HG02870 (cell line): ENCODE data around the gene FGF8.
"Not testable (repeated sequence)": the region's sequence is repeated elsewhere in the genome, so short reads cannot be mapped to it uniquely, and the experiment has no call there.

Experiments used
- ATAC-seq: cut with Tn5 transposase; IDR thresholded peaks from one replicate; pipeline ENCODE4 v1.9.1; 2021; ENCODE audit warnings: mild to moderate bottlenecking, moderate library complexity; ENCODE audit not compliant: unreplicated experiment

Gene FGF8, protein sequence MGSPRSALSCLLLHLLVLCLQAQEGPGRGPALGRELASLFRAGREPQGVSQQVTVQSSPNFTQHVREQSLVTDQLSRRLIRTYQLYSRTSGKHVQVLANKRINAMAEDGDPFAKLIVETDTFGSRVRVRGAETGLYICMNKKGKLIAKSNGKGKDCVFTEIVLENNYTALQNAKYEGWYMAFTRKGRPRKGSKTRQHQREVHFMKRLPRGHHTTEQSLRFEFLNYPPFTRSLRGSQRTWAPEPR

DNA sequence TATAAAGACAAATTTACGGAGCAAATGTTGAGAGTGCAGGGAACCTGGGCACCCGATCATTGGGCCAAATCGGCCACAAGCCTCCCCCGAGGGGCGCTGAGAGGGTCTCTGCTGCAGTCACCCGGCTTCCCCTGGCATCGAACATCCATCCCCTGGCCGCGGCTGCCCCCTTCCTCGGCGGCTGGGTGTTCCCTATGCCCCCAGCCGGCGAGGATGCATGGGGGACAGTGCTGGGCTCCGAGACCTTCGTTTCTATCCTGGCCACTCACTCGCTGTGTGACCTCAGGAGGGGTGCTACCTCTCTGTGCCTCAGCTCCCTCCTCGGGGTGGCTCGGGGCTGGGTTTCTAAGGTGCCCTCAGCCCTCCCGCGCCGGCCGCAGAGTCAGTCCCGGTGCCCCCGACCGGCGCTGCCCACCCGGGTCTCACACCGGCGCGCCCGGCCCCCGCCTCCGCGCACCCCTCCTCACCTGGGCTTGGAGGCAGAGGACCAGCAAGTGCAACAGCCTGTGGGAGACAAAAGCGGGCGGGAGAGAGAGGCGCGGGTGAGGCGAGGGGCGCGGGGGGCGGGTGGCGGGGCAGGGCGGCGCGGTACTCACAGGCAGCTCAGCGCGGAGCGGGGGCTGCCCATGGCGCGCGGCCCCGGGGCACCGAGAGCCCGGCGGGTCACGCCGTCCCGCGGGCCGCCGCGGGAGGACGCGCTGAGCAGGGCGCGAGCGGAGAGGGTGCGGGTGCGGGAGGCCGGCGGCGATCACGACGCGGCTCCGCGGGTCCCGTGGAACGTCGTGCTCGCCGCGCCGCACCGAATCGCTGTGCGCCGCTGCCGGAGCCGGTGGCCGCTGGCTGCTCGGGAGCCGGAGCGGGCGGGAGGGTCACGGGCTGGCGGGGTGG lies at the start of gene FGF8:
FGF8 (minus strand) TSS at position 842 of the 888 bp plus-strand sequence; CDS start at position 628, 214 bp downstream.
- ATAC-seq, result no peak

DNA sequence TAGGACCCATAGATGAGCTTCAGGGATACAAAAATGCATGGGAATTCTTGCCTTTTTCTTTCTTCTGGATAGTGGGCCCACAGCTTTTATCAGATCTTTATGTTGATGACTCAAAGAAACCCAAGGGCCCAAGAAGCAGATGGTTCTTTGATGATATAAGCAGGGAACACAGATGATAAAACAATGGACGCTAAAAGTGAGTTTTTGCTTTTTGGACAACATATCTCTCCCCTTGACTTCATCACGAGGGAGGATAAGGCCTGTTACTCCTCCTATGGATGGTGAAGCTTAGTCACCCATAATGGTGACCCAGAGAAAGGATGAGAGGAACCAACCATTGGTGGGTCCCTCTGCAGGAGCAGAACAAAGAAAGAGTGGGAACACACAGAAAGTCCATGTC lies 48.8 kb upstream of the FGF8 start:
- no peak for ATAC-seq

DNA sequence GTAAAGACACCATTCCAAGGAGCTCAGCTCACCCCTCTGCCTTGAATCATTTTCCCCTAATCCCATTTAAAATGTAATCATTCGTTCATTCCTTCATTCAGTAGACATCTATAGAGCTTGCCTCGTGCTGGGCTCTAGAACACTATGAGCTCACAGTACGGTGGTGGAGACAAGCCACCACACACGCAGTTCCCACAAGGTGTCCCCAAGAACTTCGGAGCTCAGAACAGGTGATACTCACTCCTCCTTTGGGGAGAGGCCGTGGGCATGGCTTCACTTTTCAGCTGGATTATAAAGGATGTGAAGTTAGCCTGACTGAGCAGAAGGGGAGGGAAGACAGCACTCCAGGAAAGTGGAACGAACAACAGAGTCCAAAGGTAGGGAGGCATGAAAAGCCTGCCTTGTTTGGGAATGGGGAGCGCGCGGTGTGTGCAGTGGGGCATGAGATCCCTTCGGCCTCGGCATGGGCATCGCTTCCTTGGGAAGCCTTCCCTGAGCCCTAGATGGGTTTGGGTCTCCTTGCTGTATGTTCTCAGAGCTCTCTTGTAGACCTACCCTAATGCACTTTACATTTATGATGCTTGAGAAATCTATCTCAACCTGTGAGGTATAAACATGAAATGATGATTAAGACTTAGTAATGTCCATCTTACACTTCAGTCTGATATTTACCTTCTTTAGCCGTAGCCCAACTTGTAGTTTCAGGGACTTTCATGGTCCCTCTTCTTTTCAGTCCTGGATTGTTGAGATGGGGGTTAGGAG lies 43.1 kb upstream of the FGF8 start:
- peak; percentile 6 for ATAC-seq

DNA sequence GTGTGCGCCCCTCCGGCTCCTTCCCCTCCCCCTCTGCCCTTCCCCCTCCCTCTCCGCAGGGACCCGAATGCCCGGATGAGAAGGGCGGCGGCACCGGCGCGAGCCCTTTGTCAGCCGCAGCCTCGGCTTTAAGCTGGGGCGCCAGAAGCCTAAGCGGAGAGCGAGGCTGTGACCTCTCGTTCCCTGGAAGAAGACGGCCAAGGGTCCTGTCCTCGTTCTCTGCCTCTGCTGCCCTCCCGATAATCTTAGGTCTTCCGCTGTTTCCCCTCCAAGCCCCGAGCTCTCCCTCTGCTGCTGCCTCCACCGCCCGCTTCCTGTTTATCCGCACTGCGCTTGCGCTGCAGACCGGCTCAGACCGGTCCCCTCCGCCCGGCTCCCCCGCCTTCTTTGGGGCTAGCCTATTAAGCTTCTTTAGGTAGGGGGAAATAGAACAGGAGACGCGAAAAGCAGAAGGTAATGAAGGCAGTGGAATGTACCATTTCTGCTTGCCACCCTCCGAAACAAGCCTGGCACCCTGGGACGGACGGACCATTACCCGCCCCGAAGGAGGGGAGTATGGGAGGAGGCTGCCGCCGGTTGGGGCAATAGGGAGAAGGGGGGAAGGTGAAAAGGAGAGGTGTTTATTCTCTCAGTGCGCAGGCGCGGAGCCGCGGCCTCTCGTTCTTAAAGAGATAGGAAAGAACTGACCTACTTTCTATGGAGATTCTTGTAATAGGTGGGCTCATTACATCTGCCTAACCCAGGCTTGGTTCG lies 42.4 kb upstream of the FGF8 start, which contains the start of gene OGA:
OGA (minus strand) TSS at position 326 of the 753 bp plus-strand sequence. CDS start 422 bp downstream, outside the sequence.
- peak; percentile 78 for ATAC-seq

DNA sequence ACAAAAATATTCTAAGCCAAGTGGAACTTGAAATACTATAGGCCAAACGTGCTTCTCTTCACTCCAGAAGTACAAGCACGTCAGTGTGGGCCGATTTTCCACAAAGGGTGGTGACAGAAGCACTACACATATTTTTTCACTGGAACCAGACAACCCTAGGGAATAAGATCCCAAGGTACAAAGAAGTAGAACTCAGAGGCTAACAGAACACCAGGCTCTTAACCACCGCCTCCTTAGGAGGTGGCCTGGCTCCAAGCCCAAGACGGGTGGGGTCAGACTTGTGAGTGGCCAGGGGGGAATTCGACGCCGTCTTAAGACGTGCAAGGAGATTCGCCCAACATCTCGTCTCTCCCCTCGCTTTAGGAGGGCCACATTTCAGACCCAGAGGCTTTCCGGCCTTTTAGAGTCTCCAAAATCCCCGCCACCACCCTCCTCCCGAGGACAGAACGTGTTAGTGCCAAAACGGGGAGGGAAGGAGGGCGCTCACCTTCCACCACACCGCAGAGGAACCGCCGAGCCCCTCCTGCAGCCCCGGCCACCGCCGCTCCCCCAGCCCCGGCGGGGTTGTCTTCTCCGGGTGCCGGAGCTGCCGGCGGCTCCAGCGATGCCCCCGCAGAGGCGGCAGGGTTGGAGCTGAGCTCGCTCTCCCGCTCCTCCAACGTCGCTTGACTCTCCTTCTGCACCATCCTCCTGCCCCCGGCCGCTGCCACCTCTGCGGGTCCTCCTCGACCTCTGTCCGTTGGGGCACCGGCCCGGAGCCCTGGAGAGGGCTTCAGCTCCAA lies 41.6 kb upstream of the FGF8 start:
- no peak for ATAC-seq

DNA sequence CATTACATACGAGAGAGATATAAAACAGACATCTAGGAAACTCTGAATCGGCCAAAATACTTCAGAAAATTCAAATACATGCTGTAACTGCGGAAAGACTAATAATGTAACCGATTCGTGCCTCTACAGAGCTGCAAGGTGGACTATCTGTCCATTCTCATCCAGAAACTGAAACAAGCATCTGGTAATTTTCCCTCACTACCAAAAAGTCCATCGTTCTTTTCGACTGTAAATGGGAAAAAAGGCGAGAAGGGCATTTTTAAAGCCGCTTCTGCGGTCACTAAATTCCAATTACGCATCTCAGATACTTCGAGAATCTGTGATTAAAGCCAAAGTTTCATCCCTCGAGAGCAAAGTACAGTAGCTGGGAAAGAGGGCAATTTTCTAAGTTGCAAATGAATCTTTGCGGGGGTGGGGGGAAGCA lies 41.0 kb upstream of the FGF8 start:
- ATAC-seq, result no peak

DNA sequence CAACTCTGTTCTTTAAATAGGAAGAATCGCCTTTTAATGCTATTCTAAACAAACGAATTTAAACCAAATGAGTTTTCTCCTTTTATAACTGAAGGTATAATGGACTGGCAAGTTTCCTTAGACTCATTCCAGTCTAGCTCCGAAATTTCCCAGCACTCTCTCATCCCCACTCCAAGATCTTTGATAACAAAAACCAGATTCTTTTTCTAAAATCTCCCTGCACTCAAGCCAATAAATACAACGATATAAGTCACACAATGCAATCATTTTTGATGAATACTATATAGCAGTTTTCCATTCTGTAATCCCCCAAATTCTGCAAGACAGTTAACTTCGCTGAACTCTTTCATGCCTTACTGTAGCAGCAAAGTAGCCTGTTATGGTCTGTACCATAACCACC lies 40.5 kb upstream of the FGF8 start:
- ATAC-seq, result no peak

DNA sequence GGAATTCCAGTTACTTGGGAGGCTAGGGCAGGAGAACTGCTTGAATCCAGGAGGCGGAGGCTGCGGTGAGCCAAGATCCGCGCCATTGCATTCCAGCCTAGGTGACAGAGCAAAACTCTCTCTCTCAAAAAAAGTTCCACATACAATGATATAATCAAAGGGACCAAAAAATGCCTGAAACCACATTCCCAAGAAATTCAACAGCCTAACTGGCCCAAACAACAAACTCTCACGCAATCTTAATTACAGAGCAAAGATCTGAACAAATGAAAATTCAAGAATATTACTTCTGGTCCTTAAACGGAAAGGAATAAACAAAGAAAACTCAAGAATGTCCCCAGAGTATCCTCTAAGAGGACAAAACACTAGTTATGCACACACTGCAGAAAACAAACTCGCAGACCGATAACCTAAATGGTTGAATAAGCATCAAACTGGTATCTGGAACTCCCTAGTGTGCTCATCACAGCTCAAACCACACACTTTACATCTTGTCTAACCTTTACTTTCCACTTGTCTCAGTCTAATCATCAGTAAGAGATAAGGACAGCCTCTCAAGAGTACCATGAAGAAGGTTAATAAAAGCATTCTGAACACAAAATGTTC lies 38.7 kb upstream of the FGF8 start:
- no peak for ATAC-seq

DNA sequence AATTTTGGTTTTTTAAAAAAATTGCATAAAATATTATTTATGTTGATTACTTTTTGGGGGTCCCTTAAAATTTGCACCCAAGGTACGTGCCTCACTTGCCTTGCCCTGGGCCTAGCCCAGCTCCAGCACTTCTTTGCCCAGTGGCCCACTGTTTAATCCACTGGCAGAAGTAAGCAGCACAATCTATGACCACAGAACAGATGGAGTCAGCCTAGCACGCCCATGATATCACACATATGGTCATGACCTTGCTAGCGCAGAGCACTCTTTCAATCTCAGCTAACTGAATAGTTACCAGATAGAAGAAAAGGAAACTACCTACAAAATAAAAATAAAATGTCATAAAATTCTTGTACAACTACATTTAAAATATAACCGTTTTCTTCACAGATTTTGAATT lies 36.7 kb upstream of the FGF8 start:
- no peak for ATAC-seq

DNA sequence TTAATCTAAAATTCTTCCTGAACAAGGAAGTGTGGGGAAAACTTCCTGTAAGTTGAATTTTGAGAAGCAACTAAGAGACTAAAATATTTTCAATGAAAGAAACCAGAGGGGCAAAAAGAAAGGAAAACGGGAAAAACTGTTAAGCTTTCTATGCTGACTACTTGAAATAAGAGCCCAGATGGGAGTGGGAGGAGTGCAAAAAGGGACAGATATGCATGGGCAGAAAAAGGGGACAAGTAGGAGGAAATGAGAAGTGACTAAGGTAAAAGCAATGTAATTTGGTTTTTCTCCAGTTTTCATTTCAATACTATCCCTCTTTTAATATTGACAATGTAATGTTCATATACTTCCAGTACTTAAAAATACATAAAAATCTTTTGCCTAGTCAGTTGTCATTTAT lies 31.2 kb upstream of the FGF8 start:
- ATAC-seq, result no peak

DNA sequence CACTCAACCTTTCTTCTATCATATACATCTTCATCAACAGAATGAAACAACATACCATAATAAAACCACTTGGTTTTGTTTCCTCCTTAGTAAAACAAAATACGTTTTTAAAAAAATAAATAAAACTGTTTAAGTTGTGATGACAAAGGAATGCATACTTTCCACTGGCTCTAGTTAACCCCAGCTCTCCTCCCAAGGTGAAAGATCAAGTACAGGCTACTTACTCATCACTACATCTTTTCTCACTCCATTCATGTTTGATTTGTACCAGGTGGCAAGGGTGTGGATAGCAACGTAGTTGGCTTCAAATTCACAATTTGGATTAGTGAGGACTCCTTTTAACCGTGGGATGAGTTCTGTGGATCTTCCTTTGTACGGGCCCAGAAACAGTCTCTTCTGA lies 27.6 kb upstream of the FGF8 start:
- no peak for ATAC-seq

DNA sequence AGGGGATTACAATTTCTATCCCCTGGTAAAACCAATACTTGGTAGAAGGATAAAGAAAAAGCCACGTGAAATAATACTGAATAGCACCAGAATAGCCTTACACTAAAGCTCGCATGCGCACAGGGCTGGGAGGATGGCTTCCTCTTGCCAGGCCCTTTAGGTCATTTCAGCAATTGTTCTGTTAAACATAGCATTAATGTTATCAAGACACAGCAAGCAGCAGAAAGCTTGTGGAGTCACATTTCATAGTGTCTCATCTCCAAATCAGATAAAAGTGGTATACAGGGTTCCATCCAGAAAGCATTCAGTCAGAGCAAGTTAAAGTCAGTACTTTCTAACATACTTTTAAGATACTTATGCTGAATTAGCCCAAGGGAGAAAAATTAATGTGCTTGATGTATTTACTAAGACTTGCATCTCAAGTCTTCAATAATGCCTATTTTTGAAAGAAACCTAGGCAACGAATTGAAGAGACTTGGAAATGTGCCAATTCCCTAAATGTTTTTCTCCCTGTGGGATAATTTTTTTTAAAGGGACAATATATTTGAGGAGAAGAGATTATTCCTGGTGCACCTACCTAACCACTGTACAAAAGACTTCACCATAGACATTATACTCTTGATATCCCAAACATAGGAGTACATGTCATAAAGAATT lies 21.6 kb upstream of the FGF8 start:
- no peak for ATAC-seq

DNA sequence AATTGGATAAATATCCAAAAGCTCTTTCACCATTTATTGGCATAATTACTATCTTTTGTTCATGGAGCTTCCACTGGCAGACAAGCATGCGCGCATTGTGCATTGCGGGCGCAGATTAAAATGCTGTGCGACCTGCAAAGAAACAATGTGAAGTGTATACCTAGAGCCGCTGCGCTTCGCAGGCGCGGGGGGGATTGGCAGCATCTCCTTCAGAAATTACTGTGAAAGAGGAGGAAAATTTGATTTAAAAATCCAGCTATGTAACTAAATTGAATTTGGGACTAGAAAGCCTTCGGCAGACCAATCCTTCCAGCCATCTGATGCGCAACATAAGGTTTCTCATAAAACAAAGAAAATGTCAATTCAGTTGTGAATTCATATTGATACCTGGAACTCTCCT lies 17.6 kb upstream of the FGF8 start:
- ATAC-seq, result no peak

DNA sequence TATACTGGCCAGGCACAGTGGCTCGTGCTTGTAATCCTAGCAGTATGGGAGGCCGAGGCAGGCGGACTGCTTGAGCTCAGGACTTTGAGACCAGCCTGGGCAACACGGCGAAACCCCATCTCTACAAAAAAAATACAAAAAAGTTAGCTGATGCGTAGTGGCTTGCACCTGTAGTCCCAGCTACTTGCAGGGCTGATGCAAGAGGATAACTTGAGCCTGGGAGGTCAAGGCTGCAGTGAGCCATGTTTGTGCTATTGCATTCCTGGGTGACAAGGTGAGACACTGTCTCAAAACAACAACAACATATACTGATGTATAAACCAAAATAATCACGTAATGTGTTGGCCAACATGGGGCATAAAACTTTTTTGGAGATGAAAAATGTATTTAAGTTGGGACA lies 13.8 kb upstream of the FGF8 start:
- no peak for ATAC-seq

DNA sequence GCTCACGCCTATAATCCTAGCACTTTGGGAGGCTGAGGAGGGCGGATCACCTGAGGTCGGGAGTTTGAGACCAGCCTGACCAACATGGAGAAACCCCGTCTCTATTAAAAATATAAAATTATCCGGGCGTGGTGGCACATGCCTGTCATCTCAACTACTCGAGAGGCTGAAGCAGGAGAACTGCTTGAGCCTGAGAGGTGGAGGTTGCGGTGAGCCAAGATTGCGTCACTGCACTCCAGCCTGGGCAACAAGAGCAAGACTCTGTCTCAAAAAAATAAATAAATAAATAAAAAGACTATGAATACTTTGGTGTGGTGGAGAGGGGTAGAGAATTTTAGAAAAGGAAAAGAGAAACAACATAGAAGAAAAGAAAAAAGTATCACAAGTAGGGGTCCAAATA lies 13.3 kb upstream of the FGF8 start:
- not testable (repeated sequence) for ATAC-seq

DNA sequence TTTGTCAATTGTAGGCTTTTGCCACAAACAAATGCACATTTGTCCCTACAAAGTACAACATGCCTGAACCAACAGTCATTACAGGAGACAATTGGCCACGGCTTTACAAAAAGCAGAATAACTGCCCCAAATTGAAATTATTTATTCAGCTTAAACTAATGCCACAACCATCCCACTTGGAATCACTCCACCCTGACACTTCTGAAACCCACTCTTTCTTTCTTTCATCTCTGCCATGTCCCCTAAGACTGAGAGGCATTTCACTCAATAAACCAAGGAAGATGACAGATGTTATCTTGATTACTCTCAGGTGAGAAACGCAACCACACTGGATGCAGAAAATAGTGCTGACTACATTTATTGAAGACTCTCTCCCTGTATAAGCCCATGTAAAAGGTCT lies 9.9 kb upstream of the FGF8 start:
- ATAC-seq, result no peak

DNA sequence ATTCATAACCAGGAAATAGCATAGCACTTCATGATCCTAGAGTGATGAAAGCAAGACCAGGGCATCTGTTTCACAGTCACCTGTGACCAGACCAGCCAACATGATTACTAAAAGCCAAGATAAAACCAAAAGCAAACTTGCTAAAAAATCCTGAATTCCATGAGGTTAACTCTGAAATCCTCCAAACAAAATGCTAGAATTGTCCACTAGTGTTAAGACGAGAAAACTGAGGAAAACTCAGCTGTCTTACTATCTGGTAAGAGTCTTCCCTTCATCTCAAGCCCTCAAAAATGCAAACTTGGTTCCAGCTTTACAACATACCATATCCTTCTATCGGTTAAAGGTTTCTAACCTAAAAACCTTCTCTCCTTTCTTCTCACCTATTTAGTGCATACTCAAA lies 8.6 kb upstream of the FGF8 start:
- ATAC-seq, result no peak

DNA sequence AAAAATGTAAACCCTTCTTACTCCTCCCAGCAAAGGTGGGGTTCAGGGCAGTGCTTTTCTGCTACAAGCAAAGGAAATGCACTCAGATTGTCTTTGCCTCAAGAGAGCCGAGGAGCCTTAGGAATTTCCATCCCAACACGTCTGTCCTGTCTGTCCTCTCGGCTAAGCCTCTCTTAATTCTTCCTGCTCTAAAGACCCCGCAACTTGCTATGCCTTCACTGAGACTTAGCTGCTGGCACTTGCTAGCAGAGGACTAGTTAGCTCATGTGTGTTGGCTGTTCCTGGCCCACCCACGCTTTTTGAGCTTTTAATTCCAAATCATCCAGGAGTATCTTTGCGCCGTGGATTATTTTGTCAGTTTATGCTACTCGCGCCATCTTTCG lies 7.8 kb upstream of the FGF8 start:
- no peak for ATAC-seq
